ENCODE measurements around the gene LUZP2. TPM values are rescaled to one million over a fixed set of nuclear protein-coding genes. Genes with fewer than 3 reads are reported as not detected.

Gene LUZP2
- total RNA-seq, 4 donors from 2014 or later: 0.23 to 0.83 (median 0.48) TPM

Small RNA genes lying within 50 kb of the gene (small RNA-seq; reads per million reads assigned to genes)
- gene RF00019: 0 reads per million in 4 donors
